HTERT RPE-1 (cell line): ENCODE data around the gene ZNF214.

Source experiments
- in situ Hi-C: fragments of 300-500 bp; cut with MboI; formaldehyde crosslinking; loops from 4 replicates; pipeline ENCODE4 v1.14.3; 2020; ENCODE audit warnings: low sequenced_read_pairs

Gene ZNF214

DNA sequence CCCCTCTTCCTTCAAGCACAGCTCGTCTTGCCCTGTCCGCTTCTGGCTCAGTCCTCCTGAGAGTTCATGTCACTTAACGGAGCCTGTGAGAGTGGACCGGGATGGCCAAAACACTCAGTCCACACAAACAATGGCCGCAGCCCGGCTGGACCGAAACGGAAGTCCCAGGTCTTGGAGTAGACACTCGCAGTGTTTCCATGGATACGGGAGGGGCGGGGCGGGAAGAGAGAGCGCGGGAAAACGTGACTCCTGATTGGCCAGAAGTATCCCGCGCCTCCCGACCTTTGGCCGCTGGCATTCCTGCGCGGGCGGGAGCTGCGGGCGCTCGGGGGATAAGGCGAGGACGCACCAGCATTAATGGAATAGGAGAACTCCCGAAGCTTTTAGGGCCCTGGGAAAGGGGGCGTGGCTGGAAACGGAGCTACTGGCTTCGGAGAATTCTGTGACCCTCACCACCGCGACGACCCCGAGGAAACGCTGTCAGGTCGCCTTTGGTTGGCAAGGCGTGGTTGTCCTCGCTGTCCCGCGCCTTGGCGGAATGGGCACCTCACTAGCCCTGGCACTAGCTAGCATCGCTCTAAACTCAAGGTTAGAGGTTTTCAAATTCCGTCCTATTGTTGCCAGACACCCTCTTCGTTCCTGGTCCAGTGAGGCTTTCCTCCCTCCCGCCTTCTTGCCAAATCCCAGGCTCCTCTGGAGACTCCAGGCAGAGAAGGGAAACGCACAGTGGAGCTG lies at the start of gene ZNF214, which contains the start of gene NLRP14:
Gene ZNF214 (minus strand): TSS at position 164 of the 735 bp plus-strand sequence. CDS start 17,511 bp downstream, outside the sequence.
Gene NLRP14 (plus strand): TSS at position 297 of the 735 bp plus-strand sequence. CDS start 18,108 bp downstream, outside the sequence.
- in situ Hi-C loops: no loop called here

DNA sequence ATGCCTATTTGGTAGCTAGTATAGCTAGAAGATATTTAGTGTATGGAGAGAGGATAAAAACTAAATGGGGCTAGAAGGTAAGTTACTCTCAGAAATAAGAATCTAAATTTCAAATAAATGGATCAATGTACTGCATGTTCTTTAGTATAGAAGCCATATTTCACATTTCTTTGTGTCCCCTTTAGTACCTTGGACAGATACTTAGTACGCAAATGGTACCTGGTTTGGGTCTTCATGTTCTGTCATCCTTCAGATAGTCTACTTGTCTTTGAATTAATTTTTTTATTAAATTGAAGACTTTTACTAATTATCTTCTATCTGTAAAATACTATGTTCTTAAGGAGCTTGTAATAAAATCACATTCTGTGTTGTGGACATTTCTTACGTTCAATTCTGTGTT lies 42.4 kb upstream of the ZNF214 start:
- in situ Hi-C loops: no loop called here

DNA sequence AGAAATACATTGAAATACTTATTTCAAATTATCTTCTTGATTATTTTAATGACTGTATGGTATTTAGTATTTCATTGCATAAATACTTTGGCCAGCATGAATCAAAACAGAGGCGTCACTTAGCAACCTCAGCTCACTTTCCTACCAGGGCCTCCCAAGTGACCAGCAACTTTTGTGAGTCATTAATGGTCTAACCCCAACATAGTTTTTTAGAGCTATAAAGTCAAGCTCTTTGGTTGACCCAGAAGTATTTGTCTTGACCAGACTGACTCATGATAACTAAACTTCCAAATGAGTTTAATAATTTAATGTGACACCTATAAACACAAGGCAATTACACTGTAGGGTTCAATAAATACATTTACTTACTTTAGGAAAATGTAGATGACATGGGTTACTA lies 40.7 kb upstream of the ZNF214 start:
- in situ Hi-C loops: no loop called here

DNA sequence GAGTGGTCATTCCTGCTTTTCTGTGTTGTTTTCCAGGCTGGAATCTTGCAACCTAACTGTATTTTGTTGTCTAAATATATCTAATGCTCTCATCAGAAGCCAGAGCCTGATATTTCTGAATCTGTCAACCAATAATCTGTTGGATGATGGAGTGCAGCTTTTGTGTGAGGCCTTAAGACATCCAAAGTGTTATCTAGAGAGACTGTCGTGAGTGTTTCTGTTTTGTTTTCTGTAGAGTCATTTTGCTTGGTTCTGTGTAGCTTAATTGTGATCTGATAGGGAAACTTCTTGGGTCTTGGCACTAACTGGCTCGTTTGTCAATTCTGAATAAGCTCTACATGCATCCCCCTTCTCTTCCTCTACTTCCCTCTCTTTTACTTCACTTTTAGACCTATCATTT lies 37.5 kb upstream of the ZNF214 start:
- in situ Hi-C loops: no loop called here

DNA sequence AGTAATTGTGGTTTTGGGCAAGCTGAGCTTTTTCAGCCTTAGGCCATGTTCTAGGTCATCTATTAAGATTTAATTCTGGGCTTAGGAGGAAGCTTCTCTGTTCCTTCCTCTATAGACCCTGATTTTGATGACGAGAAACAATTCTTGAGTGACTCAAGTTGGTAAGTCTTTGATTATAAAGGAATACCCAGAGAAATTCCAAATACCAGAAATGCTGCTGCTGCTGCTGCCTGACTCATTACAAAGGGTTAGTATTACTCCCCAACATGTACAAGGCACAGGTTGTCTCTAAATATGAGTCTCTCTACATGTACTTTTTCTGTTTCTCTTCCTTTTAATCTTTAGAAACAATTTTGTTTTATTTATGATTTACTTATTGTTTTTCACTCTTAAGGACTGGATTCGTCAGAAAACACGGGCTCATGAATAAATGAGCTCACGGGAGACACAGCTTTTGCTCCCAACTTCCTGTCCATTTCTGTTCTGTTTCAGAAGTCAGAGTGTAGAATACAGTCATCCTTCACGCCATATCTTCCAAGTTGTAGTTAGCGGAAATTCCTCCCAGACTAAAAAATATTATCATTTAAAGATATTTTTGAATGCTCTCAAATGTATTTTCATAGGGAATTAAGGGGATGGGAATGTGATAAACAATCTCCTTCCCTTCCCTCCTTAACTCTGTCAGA lies 36.8 kb upstream of the ZNF214 start:
- in situ Hi-C loops: no loop called here

DNA sequence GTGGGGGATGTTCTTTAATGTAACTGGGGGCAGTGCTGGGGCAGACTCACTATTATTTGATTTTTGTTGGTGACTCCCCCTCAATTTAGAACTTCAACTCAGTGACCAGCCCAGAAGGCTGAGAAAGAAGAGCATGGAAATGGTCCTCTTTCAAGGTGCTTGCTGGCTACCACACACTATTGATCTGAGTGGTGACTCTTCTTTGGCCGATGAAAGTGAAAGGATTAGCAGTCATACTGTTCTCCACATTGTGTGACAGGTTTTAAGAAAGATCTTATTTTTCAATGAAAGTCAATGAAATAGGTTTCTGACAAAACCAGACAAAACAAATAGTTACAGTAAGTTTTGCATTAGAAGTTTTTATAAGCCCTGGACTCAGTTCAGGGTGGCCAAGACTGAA lies 30.0 kb upstream of the ZNF214 start:
- in situ Hi-C loops: no loop called here

DNA sequence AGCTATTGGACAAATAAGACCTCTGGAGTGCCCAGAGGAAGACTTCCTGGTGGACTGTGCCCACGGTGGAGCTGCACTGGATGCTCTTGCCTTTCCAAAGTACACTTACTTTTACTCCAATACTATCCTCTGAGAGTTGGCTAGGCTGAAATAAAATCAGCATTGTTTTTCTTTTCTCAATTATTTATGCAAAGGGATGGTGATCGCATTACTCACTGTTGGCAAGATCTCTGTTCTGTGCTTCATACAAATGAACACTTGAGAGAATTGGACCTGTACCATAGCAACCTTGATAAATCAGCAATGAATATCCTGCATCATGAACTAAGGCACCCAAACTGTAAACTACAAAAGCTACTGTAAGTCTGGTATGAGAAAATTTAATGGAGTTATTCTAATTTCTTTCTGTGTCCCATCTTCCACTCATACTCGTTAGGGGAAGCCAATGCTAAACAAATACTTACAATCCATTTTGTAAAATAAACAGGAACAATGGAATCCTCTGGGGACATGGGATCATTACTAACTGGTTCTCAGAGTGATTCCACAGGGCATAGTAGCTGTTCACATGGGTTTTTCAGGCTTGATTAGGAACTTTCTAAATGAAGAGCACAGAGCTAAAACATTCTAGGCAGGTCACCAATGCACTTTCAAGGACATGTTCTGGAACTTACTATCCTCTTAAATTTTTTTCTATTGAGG lies 26.5 kb upstream of the ZNF214 start:
- in situ Hi-C loops: no loop called here

DNA sequence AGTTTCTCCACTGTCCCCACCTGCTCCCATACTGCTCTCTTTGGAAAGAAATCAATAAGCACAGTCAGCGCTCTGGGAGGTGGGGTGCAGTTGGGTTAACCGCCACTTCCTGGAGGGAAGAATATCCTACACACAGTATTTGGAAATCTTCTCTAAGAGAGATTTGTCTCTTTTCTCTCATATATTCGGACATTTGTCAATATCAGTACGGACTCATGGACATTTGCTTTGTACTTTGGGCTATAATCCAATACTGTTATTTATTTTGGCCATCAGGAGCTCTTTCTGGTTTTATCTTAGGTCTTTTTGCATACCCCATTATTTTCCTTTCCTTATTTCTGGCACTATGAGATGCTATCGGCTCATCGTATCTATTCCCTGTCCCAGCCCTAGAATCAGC lies 13.9 kb upstream of the ZNF214 start:
- in situ Hi-C loops: no loop called here

DNA sequence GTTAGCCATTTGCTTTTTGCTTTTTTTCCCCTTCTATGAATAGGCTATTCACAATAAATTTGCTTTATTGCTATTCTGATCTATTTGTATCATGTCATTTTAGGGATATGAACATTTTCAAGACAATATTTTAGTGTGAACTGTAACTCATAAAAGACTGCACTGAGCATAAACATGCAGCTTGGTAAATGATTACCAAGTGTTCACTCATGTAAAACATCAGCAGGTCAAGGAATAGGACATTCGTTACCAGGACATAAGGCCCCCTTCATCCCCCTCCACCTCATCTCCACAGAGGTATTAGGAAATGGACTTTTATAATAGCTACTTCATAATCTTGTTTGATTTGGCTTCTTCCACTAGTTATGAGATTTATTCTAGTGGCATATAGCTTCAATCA lies 12.5 kb upstream of the ZNF214 start:
- in situ Hi-C loops: no loop called here

DNA sequence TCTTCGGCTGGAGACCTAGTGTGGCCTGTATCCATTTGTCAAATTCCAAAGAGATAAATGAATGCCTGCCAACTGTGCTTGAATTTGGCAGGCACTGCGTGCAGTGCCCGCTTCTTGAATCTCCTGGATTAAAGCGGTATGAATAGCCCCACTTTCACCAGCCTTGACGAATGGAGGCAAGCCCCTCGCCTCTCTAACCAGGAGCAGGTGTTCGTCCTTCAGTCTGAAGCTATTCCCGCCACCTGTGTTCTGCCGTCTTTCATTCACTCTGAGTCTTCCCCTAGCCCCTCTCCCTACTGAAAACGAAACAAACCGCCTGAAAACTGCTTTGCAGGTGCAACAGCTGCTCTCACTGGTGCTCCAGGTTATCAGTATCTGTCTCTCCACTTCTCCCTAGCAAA lies 11.3 kb upstream of the ZNF214 start:
- in situ Hi-C loops: no loop called here

DNA sequence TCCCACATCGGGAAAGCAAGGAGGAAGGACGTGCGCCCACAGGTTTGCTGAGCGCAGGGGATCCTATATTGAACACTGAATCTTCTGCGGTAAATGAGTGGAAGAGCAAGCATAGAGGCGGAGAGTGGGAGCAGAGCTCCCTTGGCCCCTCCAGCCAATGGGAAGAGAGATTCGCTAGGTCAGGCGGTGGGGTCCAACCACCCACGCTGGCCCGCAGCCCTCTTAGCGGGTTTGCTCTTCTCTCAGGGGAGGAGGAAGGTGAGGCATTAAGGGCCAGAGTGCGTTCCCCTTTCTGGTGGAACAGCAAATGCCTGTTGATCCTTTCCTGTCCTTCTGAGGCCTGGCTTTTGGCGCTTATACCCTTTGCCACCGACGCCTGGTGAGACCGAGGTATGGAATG lies 10.7 kb upstream of the ZNF214 start:
- in situ Hi-C loops: no loop called here

DNA sequence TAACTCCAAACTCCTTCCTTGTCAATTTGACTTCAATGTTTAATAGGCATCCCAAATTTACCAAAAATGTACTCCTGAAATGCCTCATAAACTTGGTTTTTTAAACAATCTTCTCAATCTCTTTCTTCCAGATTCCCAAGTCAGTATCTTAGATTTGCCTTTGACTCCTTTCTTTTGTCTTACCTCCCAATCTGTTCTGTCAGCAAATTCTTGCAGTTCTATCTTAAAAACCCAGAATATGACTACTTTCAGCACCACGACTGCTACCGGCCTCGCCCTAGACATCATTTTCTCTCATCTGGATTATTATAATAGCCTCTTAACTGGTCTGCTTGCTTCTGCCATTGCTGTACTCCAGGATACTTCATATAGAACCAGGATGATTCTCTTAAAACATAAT lies 8.0 kb upstream of the ZNF214 start:
- in situ Hi-C loops: no loop called here

DNA sequence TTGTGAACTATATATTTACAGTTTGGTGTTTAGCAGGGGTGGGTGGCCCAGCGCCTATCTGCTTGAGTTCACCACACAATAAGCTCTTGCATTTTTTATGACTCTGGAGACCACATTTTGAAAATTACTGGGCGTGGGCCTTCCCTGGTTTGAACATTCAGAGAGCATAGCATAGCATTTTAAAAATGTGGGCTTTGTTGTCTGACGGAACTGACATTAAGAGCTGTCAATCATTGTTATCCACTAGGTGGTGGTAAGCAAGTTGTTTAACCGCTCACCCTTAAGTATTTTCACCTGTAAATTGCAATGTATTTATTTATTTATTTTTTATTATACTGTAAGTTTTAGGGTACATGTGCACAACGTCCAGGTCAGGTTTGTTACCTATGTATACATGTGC lies 1.2 kb upstream of the ZNF214 start:
- in situ Hi-C loops: no loop called here

DNA sequence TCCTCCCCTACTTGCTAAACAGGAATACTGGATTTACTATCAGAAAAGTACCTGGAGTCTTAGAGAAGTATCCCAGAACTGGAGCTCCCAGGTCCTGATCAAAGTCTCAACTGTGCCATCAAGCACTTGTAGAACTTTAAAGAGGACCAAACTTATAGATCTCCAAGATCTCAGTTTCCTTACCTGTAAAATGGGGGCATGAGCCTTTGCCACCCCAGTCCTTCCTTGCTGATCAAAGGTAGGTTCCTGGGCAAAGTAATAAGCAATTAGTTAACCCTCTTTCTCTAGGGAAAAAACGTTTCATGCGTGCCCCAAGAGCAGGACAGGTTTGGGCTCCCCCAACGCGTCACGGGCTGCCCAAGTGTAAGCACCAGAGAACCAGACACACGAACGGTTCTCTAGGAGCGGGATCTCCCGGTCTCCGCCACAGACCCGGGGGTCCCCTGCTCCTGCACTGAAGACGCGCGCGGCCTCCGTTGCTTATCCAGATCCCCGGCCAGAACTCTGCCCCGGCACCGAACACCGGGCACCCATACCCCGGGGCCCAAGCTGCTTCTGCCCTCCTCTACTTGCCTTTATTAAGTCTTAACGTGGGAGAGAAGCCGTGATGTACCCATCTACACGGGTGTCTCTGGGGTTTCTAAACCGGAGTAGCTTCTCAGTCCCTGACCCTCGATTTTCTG lies 505 bp downstream of the ZNF214 start:
- in situ Hi-C loops: no loop called here

DNA sequence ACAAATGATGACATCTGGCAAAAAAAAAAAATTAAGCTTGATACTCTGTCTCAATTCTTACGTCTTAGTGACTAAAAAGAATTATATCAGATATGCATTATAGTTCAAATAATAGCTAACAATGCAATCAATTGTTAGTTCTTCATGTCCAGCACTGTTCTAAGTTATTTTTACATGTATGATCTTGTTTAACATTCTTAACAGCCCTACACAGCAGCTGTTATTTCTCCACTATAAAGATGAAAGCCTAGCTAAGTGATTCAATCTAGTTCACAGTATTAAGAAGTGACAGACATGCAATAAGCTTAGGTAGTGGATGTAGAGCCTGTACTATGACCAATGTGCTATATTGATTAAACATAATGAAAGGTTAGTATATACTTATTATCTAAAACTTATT lies 4.1 kb downstream of the ZNF214 start:
- in situ Hi-C loops: no loop called here

DNA sequence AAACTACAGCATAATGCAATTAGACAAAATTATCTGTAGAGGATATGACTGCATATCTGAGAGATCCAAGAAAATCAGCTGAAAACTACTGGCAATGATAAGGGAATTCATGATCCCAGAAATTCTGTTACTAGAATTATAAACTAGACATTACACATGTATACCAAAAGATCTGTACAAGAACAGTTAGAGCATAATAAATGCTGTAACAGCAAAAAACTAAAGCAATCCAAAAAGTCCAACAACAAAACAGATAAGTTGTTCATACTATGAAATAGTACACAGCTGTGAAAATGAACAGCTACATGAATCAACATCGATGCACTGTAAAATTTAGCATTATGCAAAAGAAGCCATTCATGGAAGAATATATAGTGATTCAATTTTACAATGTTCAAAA lies 6.0 kb downstream of the ZNF214 start:
- in situ Hi-C loops: no loop called here

DNA sequence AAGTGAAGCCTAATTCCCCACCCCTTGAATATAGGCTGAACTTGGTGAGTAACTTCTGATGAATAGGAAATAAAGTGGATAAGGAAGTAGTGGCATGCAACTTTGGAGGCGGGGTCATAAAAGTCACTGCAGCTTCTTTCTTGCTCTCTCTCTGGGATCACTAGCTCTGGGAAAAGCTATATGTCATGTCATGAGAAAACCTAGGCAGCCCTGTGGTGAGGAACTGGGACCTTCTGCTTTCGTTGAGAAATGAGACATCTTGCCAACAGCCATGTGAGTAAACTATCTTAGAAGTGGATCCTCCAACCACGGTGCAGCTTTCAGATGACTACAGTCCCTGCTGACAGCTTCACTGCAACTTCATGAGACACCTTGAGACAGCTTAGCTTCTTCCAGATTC lies 15.7 kb downstream of the ZNF214 start:
- in situ Hi-C loops: no loop called here

DNA sequence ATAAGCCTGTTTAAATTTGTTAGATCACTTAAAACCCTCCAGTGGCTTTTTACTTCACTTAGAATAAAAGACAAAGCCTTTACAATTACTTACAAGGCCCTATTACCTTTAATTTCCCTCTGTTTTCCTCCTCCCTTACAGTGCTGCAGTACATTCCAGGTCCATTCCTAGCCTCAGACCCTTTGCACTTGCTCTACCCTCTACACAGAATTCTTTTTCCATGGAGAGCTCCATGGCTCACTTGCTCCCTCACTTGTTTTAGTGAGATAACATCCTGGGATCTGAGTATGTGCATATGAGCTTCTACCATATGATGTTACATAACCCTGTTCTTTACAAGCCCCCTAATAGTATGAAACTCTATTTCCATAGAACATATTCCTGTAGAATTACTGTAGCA lies 24.4 kb downstream of the ZNF214 start:
- in situ Hi-C loops: no loop called here

DNA sequence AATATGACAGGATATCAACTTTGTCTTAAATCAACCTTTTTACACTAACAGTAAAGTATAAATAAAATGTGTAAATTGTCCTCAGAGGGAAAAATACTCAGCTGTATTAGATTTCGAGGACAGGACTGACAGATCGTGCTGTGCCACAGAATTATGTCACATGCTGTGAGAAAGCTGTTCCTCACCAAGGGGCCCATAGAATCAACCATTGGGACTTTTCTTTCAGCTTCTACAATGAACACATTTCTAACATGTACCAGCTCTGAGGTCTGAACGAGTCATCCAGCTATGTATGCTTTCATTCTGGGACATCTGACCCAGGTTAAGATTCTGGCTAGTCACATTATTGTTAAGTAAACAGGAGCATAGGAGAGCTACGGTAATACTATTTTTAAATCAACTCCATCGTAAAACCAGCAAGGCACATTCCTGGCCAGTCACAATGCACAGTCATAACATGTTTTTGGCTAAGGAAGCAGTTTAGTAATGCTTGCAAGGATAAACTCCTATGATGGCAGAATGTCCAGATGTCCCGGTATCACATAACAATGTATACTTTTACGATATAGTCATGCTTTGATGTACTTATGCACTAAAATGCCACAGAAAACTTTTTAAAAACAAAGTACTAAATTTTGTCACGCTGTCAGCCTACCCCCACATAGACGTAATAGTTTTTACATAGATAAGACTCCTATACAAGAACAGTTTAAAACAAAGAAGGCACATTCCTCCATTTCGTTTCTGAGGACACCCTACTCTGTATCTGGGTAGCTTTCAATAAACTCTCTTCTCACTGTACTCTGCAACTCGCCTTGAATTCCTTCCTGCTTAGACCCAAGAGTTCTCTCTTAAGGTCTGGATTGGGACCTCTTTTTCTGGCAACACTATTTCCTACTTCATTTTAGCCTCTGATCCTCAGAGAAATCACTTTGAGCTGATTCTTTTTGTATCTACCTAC lies 27.4 kb downstream of the ZNF214 start:
- in situ Hi-C loops: no loop called here

DNA sequence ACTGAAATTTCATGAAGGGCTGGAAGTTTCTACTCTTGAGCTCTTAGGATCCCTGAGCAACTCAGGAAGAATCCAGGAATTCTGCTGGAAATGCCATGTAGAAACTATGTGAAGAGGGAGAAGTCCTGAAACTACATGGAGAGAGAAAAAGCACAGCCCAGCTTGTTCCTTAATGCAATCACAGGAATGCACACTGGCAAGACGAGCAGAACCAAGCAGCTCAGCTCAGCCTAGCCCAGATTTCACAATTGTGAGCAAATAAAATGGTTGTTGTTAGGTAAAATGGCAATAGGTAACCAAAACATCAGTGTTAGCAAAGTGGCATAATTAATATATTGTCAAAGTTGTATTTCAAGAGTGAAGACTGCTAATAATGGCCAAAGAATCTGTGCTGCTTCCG lies 28.1 kb downstream of the ZNF214 start:
- in situ Hi-C loops: no loop called here
